Central memory CD4-positive, alpha-beta T cell (primary cell): ENCODE measurements around the gene KCNQ1OT1.

Experiments used
- DNase-seq: peaks from one replicate; pipeline ENCODE4 v3.0.0; 2022

The KCNQ1OT1 gene

DNA sequence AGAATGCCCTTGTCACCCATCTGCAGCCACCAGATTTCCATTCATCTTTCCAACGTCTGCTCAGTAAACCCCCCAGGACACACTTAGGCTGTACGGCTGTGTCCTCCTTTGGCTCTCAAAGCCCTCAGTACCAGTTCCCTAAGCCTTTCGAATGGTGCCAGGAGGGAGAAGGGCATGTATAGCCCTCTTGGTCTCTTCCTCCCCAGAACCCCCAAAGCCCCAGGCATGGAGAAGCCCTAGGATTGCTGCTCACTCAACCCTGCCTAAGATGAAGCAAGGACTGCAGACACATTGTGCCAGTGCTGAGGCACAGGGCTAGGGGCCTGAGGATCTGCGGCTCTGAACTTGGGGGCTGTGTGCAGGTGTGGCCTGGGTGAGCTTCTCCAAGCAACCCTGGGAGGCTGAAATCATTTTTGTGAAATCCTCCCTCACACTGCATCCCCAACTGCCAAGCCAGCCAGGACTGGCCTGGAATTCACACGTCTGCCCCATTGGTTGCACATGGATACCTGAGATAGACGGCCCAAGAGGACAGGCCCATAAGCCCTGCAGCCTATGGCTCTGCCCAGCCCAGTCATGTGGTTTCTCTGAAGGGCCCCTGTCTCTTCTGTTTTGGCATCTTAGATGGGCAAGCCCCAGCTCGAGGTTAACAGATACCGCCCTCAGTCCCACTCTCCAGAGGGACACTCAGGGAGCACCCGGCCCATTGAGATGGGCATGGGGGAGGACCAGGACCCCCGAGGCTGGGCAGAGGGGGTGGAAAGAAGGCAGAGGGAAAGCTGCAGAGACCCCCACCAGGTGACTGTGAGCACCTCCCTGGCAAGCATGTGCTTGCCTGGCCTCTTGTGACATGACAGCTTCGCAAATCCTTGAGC, 34.0 kb downstream of the KCNQ1OT1 start:
- DNase-seq: no peak

DNA sequence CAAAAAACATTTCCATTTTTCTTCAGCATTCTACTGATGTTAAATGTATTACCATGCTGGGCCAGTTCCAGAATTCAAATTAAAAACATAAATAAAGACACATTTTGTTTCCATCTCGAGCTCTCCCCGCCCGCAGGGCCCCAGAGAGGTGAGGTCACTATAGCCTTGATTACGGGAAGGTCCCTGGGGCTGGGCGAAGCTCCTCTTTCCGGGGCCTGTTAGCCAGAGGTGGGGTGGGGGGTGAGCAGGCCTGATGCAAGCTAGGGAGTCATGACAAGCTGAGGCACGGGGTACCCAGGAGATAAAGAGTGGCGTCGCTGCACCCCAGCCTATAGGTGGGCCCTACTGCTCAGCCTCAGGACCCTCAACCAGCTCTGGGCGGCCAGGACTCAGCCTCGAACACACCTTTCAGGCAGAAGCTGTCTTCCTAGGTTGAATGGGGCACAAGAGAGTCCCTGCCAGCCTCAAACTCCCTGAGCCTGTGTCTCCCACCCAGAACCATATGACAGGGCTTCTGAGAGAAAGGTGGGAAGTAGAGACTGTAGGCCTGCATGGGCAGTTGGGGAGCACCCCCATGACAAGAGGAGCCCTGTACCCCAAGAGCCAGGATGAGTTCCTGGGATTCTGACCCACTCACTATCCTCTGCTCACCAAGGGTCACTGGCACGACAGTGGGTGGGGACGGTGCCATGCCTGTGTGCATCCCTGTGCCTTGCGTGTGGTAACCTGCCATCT, 34.8 kb downstream of the KCNQ1OT1 start:
- DNase-seq: no peak

DNA sequence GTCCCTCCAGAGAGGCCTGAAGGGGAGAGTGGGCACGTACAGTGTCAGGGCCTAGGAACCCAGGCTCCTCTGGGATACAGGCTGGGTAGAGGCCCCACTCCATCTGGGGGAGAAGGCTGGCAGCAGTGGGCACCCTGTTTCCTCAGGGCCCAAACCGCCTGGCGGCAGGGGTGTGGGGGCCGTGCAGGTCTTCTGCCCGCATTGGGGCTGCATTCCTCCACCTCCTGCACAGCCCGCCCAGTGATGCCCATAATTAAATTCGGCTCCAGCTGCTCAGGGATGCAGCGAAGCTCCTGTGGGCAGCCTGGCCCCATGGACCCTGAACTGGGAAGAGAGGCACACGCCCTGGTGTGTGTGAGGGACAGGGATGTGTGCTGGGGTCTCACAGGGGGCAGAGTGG, 35.4 kb downstream of the KCNQ1OT1 start:
- no peak for DNase-seq

DNA sequence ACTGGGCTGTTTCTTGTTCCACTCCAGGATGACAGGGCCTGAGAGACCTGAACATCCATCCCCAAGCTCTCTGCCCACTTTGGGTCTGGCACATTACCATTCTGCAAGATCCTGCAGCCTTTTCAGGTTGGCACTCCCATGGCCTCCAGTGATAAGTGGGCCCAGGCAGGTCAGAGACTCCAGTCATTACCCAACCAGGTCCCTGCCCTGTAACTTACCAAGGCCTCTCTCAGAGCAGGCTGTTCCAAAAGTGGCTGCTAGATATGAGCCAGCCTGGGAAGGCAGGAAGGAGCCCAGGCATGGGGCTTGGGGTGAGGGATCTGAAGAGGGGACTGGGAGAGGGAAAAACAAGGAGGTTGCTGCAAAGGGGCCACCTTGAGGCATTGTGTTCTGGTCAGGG, 35.9 kb downstream of the KCNQ1OT1 start:
- no peak for DNase-seq

DNA sequence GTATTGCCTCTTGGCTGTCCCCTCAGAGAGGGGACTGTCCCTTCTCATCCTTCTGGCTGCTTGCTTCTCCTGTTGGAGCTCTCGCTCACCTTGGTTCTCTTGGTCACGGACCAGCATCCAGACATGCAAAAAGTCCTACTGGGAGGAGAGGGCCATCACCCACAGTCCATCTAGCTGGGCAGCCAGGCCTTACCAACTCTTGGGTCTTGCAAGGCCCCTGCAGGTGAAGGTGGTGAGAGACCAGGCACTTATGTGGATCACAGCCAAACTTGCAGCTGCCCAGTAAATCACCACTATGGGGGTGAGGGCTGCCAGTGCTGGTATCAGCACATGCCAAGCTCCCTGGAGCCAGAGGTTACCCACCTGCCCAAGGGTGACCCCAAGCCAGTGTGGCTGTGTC, 36.3 kb downstream of the KCNQ1OT1 start:
- DNase-seq: no peak

DNA sequence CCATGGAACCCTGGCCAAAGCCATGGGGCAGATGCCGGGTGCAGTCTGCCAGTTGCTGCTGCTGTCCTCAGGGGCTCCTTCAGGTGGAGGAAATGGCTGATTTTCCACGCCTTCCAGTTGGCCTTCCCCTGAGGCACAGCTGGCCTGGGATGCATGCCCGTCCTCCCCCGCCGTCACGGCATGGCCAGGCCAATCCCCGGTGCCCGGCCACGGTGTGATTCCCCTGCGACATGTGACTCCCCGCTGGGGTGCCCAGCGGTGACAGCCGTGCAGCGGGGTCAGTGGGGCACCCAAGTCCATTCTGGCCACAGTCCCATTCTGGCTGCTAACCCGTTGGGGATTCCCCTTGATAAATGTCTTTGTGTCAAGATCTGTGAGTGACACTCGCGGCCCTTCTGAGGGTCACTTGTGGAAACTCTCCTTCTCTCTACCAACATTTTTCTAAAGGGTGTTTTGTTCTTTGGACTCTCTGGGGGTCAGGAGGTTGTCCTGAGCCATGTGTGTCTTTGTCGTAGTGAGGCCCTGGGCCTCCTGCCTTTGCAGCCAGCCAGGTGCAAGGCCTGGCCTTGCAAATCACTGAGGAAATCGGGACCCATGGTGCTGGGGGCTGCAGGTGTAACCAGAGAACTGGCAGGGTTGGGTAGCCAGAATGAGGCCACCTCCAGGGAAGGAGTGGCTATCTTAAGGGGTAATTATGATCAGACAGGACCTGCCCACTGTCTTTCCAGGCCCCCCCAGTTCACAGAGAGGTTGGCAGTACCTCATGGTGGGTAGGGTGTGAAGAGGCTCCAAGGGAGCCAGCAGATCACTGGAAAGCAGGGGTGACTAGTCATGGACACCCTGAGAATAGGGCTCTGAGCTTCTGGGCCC, 37.1 kb downstream of the KCNQ1OT1 start:
- DNase-seq: no peak

DNA sequence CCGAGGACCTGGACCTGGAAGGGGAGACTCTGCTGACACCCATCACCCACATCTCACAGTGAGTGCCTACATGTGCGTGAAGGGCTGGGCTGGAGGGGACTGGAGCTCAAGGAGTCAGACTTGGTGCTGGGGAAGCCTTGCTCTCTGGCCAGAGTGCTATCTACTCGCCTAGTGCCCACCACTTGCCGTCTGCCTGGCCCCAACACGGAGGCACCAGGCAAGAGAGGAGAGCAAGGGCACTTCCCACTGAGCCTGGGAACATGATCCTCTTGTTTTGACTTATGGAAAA, 37.8 kb downstream of the KCNQ1OT1 start:
- DNase-seq: no peak

DNA sequence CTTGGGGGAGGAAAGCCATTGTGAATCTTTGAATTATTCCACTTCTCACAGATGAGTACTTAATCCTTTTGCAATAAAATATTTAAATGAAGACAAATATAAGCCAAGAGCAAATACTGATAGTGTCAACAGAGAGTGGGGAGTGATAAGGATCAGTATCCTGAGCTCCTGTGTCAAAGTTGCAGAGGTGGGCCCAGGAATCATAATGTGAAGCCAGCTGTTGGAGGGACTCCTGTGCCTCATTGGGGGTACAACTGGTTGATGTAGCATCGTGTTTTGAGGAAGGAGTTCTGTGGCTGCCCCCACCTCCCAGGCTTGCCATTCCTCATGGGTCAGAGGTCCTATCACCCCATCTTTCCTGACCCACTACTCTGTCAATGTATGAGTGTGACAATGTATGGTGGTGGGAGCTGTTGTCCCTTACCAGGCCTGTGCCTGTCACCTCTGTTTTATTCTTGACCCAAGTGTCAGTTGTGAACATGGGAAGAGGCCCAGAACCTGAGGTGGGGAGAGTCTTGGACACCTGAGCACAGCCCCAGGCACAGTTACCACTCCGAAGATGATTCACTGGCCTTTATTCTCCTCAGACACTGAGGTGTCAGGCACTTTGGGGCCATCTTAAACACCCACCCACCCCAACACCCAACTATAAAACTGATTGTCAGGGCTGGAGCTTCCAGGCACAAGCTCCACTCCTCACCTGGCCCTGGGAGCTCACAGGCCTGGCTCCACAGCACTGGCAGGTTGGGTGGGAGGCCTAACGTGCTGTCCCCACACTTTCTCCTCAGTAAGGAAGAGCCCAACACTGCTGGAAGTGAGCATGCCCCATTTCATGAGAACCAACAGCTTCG, 38.4 kb downstream of the KCNQ1OT1 start:
- DNase-seq: no peak

DNA sequence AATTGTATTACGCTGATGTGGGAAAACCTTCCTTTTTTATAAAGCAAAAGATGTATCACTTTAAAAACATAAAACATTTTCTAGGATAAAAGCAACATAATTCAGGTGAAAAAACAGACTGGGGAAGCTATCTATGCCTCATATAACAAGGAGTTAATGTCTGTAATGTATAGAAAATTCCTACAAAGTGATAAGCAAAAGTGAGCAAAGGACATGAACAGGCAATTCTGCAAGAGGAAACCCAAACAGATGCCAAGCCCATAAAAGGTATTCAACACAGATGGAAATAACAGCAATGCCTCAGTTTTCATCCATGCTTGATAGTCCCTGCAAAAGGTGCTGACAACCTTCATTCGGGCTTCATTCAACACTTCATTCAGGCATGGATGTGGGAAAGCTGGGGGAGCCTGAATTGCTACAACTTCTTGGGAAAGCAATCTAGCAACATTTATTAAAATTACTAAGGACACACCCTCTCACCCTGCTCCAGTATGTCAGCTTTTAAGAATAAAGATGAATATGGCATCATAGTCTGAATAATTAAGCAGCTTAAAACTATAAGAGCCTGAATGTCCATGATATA, 39.3 kb downstream of the KCNQ1OT1 start:
- no peak for DNase-seq

DNA sequence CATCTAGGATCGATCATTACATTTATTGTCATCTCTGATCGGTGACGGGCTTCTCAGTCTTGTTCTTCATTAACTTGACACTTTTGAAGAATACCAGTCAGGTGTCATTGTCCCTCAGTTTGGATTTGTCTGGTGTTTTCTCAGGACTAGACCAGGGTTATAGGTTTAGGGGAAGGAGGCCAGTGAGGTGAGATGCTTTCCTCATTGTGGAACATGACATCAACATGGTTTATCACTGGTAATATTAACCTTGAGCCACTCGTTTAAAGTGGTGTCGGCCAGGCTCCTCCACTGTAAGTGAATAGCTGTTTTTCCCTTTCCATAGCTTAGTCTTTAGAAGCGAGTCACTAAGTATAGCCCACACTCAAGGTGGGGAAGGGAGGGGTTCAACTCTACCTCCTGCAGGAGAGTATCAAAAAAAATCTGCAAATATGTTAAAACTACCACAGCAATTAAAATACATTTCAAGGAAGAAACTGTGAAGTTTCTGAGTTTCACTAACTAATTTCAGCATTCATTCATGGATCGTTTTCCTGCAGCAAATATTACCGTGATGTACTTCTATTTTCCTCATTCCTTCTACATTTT, 42.0 kb downstream of the KCNQ1OT1 start:
- DNase-seq: no peak

DNA sequence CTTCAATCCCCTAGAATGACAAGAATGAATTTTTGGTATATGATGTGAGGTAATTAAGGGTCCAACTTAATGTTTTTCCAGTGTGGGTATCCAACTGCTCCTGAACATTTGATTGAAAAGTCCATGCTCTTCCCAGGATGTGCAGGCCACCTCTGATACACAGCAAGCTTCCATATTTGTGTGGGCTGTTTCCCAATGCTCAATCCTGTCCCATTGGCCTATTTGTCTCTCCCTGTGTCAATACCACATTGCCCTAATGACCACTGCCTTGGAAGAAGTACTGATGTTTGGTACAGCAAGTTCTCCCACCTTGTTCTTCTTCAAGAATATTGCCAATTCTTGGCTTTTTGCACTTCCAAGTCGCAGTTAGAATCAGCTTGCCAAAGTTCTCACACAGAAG, 42.9 kb downstream of the KCNQ1OT1 start:
- DNase-seq: no peak

DNA sequence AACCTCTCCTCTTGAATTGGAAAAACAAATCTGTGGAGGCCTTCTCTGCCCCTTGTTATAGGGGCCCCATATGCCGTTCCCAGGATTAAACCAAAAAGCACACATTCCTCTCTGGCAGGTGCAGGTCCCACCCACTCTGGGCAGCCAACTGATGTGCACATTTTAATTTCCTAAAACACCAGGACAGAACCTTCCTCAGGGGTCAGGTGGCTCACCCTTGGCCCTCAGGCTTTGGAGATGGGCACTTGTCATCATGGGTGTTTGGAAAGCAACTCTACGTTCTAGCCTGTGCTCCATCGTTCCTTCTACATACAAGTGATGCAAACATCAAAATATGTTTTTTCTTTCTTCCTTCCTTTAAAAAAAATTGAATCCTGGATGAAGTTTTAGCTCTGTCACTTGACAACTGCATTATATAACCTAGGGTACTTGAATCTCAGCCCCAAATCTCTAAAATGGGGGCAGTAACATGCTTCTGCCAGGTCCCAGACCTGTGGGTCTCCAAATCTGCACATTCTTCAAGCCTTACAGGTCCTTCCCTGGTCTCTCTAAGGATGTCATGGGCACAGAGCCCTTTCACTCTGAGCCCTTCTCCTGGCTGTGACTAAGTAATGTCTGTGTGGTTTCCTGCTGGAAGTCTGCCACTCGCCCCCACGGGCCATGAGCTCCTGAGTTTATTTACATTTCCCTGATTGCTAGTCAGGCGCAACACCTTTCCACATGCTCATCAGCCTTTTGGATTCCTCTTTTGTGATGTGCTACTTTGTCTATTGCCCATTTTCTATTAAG, 43.8 kb downstream of the KCNQ1OT1 start:
- no peak for DNase-seq

DNA sequence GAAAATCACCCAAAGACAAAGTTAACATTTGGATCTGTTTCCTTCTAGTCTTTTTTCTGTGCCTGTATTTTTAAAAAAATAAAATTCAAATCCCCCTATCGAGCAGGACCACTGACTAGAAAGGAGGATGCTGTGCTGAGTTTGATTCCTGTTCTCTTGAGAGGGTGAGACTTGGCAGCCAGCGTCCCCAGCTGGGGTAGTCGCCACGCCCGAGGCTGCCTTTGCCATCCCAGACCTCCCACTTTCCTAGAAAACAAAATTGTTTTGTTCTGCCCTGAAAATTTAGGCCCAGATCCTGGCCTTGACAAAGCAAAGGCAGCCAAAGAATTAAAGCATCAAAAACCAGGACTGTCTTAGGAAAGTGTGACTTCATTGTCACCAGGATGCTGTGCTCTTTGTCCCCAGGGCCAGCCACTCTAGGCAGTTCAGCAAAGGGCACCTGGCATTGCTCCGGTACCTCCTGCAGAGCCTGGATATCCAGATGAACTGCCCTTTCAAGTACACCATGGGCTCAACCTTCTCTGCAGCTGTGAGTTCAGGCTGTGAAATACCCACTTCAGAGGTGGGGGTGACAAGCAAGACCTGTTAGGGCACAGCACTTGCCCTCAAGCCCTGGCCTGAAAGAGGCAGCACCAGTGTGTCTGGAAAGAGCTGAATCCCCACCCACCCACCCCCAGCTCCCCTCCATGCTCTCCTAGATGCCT, 44.6 kb downstream of the KCNQ1OT1 start:
- no peak for DNase-seq

DNA sequence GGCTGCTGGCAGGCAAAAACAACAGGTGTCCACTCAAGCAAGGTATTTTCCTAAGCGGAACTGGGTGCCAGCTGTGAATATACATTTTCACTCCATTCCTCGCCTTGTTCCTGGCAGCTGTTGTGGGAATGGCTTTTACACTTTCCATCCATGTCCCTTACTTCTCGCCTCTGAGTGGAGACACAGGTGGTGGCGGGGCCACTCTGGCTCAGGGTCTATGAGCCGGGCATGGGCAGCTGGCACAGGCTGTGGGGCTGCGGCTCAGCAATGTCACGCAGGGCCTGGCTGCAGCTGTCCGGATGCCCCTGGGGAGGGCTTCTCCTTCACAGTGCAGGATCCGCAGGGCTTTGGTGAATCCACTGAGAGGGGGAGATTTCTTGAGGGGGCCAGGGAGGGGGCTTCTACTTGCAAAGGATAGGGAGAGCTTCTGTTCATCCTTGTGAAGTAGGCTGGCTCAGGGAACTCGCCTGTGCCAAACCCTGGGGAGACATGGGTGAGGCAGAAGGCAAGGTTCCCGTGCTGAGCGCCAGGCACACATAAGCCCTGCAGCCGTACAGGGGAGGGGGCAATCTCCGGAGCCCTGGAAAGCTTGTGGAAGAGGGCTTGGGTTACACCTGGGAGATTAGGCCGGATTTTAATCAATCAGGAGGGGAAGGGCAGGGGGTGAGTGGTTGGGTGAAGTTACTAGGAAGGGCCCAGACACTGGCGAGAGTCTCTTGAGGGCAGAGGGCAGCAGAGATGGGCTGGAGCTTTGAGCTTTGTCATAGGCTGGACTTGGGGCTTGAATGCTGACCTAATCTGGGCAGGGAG, 45.7 kb downstream of the KCNQ1OT1 start:
- no peak for DNase-seq

DNA sequence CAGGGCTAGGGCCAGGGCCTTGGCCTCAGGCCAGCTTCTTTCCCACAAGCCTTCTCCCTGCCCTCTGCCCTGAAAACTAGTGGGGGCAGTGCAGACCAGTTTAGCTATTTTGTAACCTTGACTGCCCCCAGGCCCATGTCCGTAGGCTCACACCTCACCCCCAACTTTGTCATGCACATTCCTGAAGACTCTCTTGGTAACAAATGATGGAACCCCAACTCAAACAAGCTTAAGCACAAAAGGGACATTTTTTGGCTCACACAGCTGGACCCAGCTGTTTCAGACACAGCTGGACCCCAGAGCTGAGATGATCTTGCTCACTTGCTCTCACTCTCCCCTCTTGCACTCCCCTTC, 46.6 kb downstream of the KCNQ1OT1 start:
- no peak for DNase-seq

DNA sequence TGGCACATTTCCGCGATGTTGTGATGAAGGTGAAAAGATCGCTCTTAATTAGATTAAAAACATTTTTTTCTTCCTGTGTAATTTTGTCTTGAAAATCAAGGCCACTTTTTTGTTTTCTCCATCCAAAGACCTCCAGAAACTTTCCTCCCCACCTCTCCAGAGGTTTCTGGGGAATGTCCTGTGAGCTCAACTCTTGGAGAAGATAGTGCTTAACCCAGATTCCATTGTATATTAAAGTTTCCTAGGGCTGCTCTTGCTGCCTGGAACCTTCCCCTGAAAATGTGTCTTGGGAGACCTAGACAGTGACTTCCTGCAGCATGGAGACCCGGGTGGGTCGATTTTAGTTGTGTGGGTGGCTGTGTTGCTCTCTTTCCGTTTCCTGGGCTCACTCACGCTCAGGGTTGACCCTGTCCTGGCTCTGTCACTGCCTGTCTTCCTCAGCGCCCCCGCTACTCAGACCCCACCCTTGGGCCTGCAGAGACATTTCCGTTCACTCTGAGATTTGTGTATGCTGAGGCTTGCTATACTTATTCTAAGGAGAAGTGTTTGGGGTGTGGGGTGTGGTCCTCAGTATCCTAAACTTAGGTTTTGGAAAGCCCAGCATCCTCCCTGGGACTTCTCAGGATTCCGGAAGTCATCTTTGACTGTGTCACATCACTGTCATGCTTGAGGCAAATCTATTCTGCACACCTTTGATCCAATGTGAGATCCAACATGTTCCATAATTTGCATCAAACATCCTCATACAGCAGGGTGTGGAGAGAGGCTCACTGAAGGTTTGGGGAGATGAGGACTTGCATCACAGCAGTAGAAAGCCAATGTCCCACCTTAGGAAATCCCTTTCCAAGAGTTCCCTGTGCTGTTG, 47.2 kb downstream of the KCNQ1OT1 start:
- no peak for DNase-seq

DNA sequence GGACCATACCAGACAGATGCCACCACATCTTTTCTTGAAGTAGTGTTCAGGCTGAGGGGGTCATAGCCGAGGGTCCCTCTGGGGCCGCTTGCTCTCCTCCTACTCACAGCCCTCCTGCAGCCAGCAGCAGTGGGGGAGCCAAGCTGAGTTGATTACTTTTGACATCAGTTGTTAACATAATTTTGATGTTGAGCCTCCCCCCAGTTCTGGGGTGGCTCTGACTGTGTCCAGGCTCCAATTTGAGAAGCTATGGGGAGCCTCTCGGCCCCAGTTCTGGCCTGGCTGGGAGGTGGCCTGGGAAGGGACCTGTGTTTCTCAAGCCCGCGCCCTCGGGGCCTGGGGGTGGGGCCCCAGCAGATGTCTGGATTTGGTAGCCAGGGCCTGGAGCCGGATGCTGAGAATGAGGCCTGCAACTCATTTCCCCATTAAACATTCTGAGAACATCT, 47.9 kb downstream of the KCNQ1OT1 start:
- DNase-seq: no peak

DNA sequence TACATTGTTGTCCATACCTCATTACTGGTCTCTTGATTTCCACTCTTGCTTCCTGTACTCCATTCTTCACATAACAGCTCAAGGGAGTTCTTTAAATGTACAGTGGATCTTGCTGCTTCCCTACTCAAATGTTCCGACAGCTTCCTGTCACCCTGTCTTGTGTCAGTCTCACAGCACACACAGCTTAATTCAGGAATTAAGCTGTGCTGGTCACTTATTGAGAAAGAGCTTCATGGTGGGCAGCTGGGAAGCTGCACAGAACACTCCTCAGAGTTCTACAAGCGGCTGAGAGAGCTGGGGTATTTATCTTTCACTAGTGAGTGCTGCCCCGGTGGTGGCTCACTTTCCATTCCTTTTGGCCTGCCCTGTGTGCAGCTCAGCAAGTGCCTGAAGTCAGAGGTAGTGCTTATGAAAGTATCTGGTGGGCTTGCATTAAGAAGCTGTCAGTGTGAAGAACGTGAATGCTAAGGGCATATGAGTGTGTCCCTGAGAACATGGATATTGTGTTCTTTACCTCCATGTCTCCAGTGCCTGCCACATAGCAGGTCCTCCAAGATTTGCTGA, 48.7 kb downstream of the KCNQ1OT1 start:
- DNase-seq: no peak
